Activated T-cell treated with anti-CD3 and anti-CD28 coated beads, Interleukin-2, amount 50 U/mL, for 4 hours (primary cell): Measurements from ENCODE around the gene RBMY1J. TPM values are rescaled to one million over a fixed set of nuclear protein-coding genes. Genes with fewer than 3 reads are reported as not detected.
"Not testable (repeated sequence)": the region's sequence is repeated elsewhere in the genome, so short reads cannot be mapped to it uniquely, and the experiment has no call there.

Experiments used
- ATAC-seq, 2 donors: fragments of 200-7000 bp; cut with Tn5 transposase; one replicate each; pipeline ENCODE4 v1.10.0; 2021
- DNase-seq: peaks from one replicate; pipeline ENCODE4 v3.0.0-alpha.2; 2020
- H3K27me3 Mint-ChIP-seq: one replicate; pipeline ENCODE4 v1.8.0; 2021; ENCODE audit warnings: low read depth, mixed read lengths
- H3K36me3 Mint-ChIP-seq: one replicate; pipeline ENCODE4 v1.8.0; 2022; ENCODE audit warnings: mixed read lengths; ENCODE audit not compliant: insufficient read depth
- H3K4me1 Mint-ChIP-seq: one replicate; pipeline ENCODE4 v1.8.0; 2021; ENCODE audit warnings: low read depth, mixed read lengths
- H3K4me3 Mint-ChIP-seq: one replicate; pipeline ENCODE4 v1.8.0; 2021; ENCODE audit warnings: mild to moderate bottlenecking, moderate library complexity, mixed read lengths
- H3K9me3 Mint-ChIP-seq: one replicate; pipeline ENCODE4 v1.8.0; 2021; ENCODE audit warnings: mixed read lengths
- total RNA-seq, 3 donors: library from RNA; stranded (reverse); gene quantifications; one replicate each; pipeline ENCODE4 v1.2.1, GENCODE V29; 2021

The RBMY1J gene
- total RNA-seq, result not detected

GRCh38 chrY:22403110-22403509 is at the start of gene RBMY1J:
TSS of gene RBMY1J (plus strand) at chrY:22403410. CDS start at chrY:22405448, 2,038 bp downstream.
- H3K27me3 Mint-ChIP-seq, H3K9me3 Mint-ChIP-seq, DNase-seq, H3K4me1 Mint-ChIP-seq, H3K4me3 Mint-ChIP-seq, H3K36me3 Mint-ChIP-seq, ATAC-seq: not testable (repeated sequence)

- Mint-ChIP-seq H3K4me1 (no peaks in the 10 kb centered on the region), H3K27me3 (no peaks in the 10 kb centered on the region), H3K9me3 (no peaks in the 10 kb centered on the region), H3K4me3 (no peak overlapping the region), H3K36me3 (no peaks in the 10 kb centered on the region)
- ATAC-seq, result no peak
- no peak for DNase-seq
These were observed 35.8 kb upstream of the RBMY1J start for GRCh38 chrY:22367416-22367815.

- DNase-seq (no peak), ATAC-seq (no peak)
- H3K4me1 Mint-ChIP-seq, result no peaks in the 10 kb centered on the region
- no peak overlapping the region for H3K4me3 Mint-ChIP-seq
- H3K36me3 Mint-ChIP-seq, result no peaks in the 10 kb centered on the region
- H3K27me3 Mint-ChIP-seq, result no peaks in the 10 kb centered on the region
- no peaks in the 10 kb centered on the region for H3K9me3 Mint-ChIP-seq
These were observed 32.6 kb upstream of the RBMY1J start for GRCh38 chrY:22370623-22371022.

GRCh38 chrY:22373494-22373893 is 29.7 kb upstream of the RBMY1J start:
- ATAC-seq, result no peak
- no peaks in the 10 kb centered on the region for H3K4me1 Mint-ChIP-seq

GRCh38 chrY:22444718-22445396 is 41.6 kb downstream of the RBMY1J start:
- not testable (repeated sequence) for H3K4me3 Mint-ChIP-seq, H3K4me1 Mint-ChIP-seq, H3K27me3 Mint-ChIP-seq, H3K36me3 Mint-ChIP-seq, ATAC-seq, H3K9me3 Mint-ChIP-seq, DNase-seq

More at GRCh38 chrY:22373494-22373893, 29.7 kb upstream of the RBMY1J start:
- Mint-ChIP-seq H3K9me3 (no peaks in the 10 kb centered on the region), H3K27me3 (no peaks in the 10 kb centered on the region), H3K36me3 (no peaks in the 10 kb centered on the region), H3K4me3 (no peak overlapping the region)
- DNase-seq, result no peak

- H3K27me3 Mint-ChIP-seq, H3K36me3 Mint-ChIP-seq, H3K4me3 Mint-ChIP-seq, DNase-seq, H3K4me1 Mint-ChIP-seq, ATAC-seq, H3K9me3 Mint-ChIP-seq: not testable (repeated sequence)
These were observed 52.3 kb downstream of the RBMY1J start for GRCh38 chrY:22455522-22455921.

GRCh38 chrY:22461962-22462361 is 58.8 kb downstream of the RBMY1J start:
- not testable (repeated sequence) for H3K27me3 Mint-ChIP-seq, ATAC-seq, H3K9me3 Mint-ChIP-seq, H3K4me3 Mint-ChIP-seq, H3K36me3 Mint-ChIP-seq, H3K4me1 Mint-ChIP-seq, DNase-seq

Other genes with a start within 250 kb of the RBMY1J start
- gene RBMY1F, start 220.5 kb upstream of the RBMY1J start, total RNA-seq, result not detected